HCT116 (cell line): ENCODE data around the gene WWOX. TPM values are rescaled to one million over a fixed set of nuclear protein-coding genes. Genes with fewer than 3 reads are reported as not detected.

Source experiments
- ATAC-seq: fragments of 200-7000 bp; cut with Tn5 transposase; 2 replicates; pipeline ENCODE4 v1.9.1; 2020; ENCODE audit warnings: mild to moderate bottlenecking, moderate library complexity
- BruUV-seq: library from RNA; stranded (reverse); fragments of 400-500 nt; replicated peaks from 2 replicates; lab custom pipeline; 2021; lab: Mats Ljungman, UMichigan
- CTCF ChIA-PET: fragments of 300-600 bp; sonication (Branson Sonifier 250); formaldehyde crosslinking; loops from one replicate; lab custom pipeline; 2021; ENCODE audit warnings: antibody characterized with exemption; lab: Charles Lee
- POLR2A ChIA-PET: fragments of 300-600, 350-600 bp; sonication (Branson Sonifier 250); formaldehyde crosslinking; loops from one replicate; lab custom pipeline; 2021; ENCODE audit warnings: antibody characterized with exemption; lab: Charles Lee
- RAD21 ChIA-PET, 2 experiments: fragments of 300-600 bp; sonication (Branson Sonifier 250); formaldehyde crosslinking; loops; one replicate each; lab custom pipeline; 2023; ENCODE audit warnings: low total read pairs in 2 of 2; ENCODE audit not compliant: uncharacterized antibody in 2 of 2, unreplicated experiment in 2 of 2, low non-redundant PET in 1 of 2; lab: Charles Lee
- DNase-seq: peaks from one replicate; pipeline ENCODE4 v3.0.0-alpha.2; 2010; ENCODE audit warnings: low read depth, low spot score
- H2AFZ ChIP-seq: fragments of 200-600 bp; shearing (Covaris generic), sonication (generic); 2 replicates; pipeline ENCODE4 v1.6.1; 2017; ENCODE audit warnings: low read depth, mixed run types, mixed read lengths, antibody characterized with exemption, low read length; ENCODE audit not compliant: poor library complexity, severe bottlenecking
- H3K27ac ChIP-seq: 2 replicates; pipeline ENCODE4 v1.5.1; 2012; ENCODE audit warnings: low read depth, low read length
- H3K27me3 ChIP-seq: fragments of 200-600 bp; sonication (generic); 2 replicates; pipeline ENCODE4 v1.6.1; 2016; ENCODE audit warnings: mixed run types, low read length, mixed read lengths; ENCODE audit not compliant: insufficient read depth
- H3K36me3 ChIP-seq, 2 experiments: fragments of 200-500 bp in 1 of 2; fragments of 200-600 bp in 1 of 2; sonication (Bioruptor generic) in 1 of 2; sonication (generic) in 1 of 2; 2 replicates each; pipeline versions ENCODE4 v1.5.1 to v1.6.1; 2014 to 2016; ENCODE audit warnings: low read length in 2 of 2, inconsistent platforms in 1 of 2, mixed read lengths in 1 of 2, mixed run types in 1 of 2; ENCODE audit not compliant: insufficient read depth in 2 of 2, control insufficient read depth in 1 of 2
- H3K4me1 ChIP-seq, 2 experiments: fragments of 200-600 bp in 1 of 2; sonication (generic) in 1 of 2; 2 replicates each; pipeline versions ENCODE4 v1.5.1 to v1.6.1; 2012 to 2017; ENCODE audit warnings: low read length in 2 of 2, inconsistent platforms in 1 of 2, mild to moderate bottlenecking in 1 of 2, mixed read lengths in 1 of 2, mixed run types in 1 of 2, moderate library complexity in 1 of 2; ENCODE audit not compliant: insufficient read depth in 2 of 2, control insufficient read depth in 1 of 2
- H3K4me2 ChIP-seq: fragments of 200-600 bp; sonication (generic); 2 replicates; pipeline ENCODE4 v1.6.1; 2017; ENCODE audit warnings: mixed run types, low read length, mixed read lengths
- H3K4me3 ChIP-seq, 2 experiments: fragments of 200-600 bp in 1 of 2; sonication (generic) in 1 of 2; replicated peaks in 1 of 2; 2 replicates each; pipeline ENCODE4 v1.5.1; 2011 to 2016; ENCODE audit warnings: low read length in 2 of 2, control low read depth in 1 of 2, low read depth in 1 of 2, mild to moderate bottlenecking in 1 of 2, mixed read lengths in 1 of 2, mixed run types in 1 of 2
- H3K79me2 ChIP-seq: fragments of 200-600 bp; sonication (generic); 2 replicates; pipeline ENCODE4 v1.6.1; 2017; ENCODE audit warnings: mild to moderate bottlenecking, mixed run types, low read length, moderate library complexity, mixed read lengths; ENCODE audit not compliant: insufficient read depth
- H3K9ac ChIP-seq: fragments of 200-600 bp; sonication (generic); 2 replicates; pipeline ENCODE4 v1.6.1; 2016; ENCODE audit warnings: low read length, mixed read lengths
- H3K9me2 ChIP-seq: fragments of 200-600 bp; sonication (generic), shearing (Covaris generic); 2 replicates; pipeline ENCODE4 v1.6.1; 2017; ENCODE audit warnings: mixed run types, mild to moderate bottlenecking, moderate library complexity; ENCODE audit not compliant: insufficient read depth
- H3K9me3 ChIP-seq, 2 experiments: fragments of 200-500 bp in 1 of 2; fragments of 200-600 bp in 1 of 2; sonication (Bioruptor generic) in 1 of 2; sonication (generic) in 1 of 2; 2 replicates each; pipeline ENCODE4 v1.6.1; 2014 to 2017; ENCODE audit warnings: low read length in 2 of 2, mixed read lengths in 2 of 2, inconsistent platforms in 1 of 2, low read depth in 1 of 2, mild to moderate bottlenecking in 1 of 2, mixed run types in 1 of 2, moderate library complexity in 1 of 2; ENCODE audit not compliant: control insufficient read depth in 1 of 2, insufficient read depth in 1 of 2
- H4K20me1 ChIP-seq: fragments of 200-600 bp; sonication (generic), shearing (Covaris generic); 2 replicates; pipeline ENCODE4 v1.6.1; 2017; ENCODE audit warnings: mixed run types, mild to moderate bottlenecking, moderate library complexity; ENCODE audit not compliant: insufficient read depth
- CEBPB ChIP-seq: IDR thresholded peaks from 2 replicates; pipeline ENCODE4 v1.6.1; 2012; ENCODE audit warnings: low read depth
- ELF1 ChIP-seq: IDR thresholded peaks from 2 replicates; pipeline ENCODE4 v1.6.1; 2012; ENCODE audit warnings: low read depth, borderline replicate concordance
- EZH2phosphoT487 ChIP-seq: fragments of 200-600 bp; IDR thresholded peaks from 2 replicates; pipeline ENCODE4 v1.6.1; 2018; ENCODE audit warnings: antibody characterized with exemption, borderline replicate concordance
- JUND ChIP-seq: IDR thresholded peaks from 2 replicates; pipeline ENCODE4 v1.6.1; 2012
- POLR2AphosphoS5 ChIP-seq: IDR thresholded peaks from 2 replicates; pipeline ENCODE4 v1.6.1; 2011; ENCODE audit warnings: mild to moderate bottlenecking, low read depth, low read length, moderate library complexity
- RAD21 ChIP-seq: IDR thresholded peaks from 2 replicates; pipeline ENCODE4 v1.6.1; 2012; ENCODE audit warnings: low read depth, mild to moderate bottlenecking
- TCF7L2 ChIP-seq: IDR thresholded peaks from 2 replicates; pipeline ENCODE4 v1.7.0; 2011; ENCODE audit warnings: borderline replicate concordance, inconsistent platforms; ENCODE audit not compliant: insufficient read depth, insufficient read length; ENCODE audit errors: extremely low read depth
- YY1 ChIP-seq: IDR thresholded peaks from 2 replicates; pipeline ENCODE4 v1.6.1; 2011; ENCODE audit warnings: low read length, low read depth, moderate library complexity, mild to moderate bottlenecking; ENCODE audit not compliant: insufficient replicate concordance; ENCODE audit errors: extremely low read depth
- ZFX ChIP-seq: fragments of 450-650 bp; IDR thresholded peaks from 2 replicates; pipeline ENCODE4 v1.6.1; 2017
- ZNF274 ChIP-seq: fragments of 200-500 bp; sonication (Bioruptor generic); IDR thresholded peaks from 2 replicates; pipeline ENCODE4 v1.6.1; 2014; ENCODE audit warnings: mild to moderate bottlenecking, low read depth, low read length, inconsistent platforms
- intact Hi-C: fragments of 100-400 bp; cut with micrococcal nuclease; formaldehyde crosslinking; loops from 2 replicates; pipeline ENCODE4 v1.10.0; 2022
- total RNA-seq: library from RNA; stranded (reverse); gene quantifications from one replicate; pipeline ENCODE4 v1.2.1, GENCODE V29; 2021; ENCODE audit not compliant: unreplicated experiment
- TF ChIP-seq, protein P1 (sequence below): IDR thresholded peaks from 2 replicates; pipeline ENCODE4 v1.6.1; 2011; ENCODE audit warnings: mild to moderate bottlenecking, low read length, moderate library complexity; ENCODE audit not compliant: insufficient replicate concordance; ENCODE audit errors: extremely low read depth

Gene WWOX
- total RNA-seq, 1 experiment from 2014 or later: 13.7 TPM

DNA sequence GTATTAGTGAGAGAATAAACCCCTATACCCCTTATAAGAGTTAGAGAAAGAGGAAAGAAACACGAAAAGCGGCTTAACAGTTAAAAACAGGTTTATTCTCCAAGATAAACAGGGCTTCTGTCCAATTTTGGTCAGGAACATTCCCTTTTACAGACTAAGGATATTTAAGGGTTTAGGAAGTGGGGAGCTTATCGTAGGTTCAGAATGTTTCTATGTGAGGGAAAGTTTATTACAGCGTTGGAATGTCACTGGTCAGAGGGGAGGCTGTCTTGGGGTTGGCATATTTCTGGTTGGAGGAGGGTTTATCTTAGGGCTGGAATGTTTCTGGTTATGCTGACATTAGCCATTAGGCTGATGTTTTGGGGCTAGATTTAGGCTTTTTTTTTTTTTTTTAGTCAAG is 34.1 kb upstream of the WWOX start:
- RAD21 ChIA-PET: no interaction called here

DNA sequence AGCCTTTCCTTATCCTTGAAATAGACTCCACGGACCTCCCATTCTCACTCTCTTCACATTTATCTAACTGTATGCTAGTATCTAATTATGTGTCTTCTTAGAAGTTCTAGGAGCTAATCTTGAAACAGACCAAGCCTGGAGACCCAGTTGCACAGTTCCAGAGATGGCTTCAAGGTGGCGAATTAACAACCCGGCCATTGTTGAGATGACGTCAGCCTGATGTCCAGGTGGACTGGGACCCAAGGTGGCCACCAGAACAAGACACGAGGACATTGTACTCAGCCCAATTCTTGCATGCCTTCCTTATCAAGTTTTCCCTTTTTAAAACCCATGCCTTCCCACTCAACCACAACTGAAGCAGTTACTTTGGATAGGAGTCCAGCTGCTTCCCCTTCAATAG is 29.5 kb upstream of the WWOX start:
- TF ChIP-seq TCF7L2 (no peak), RAD21 (no peak), ELF1 (no peak), ZNF274 (no peak), EZH2phosphoT487 (no peak), ZFX (no peak), POLR2AphosphoS5 (no peak), YY1 (no peak), CEBPB (no peak)
- TF ChIP-seq, protein P1, sequence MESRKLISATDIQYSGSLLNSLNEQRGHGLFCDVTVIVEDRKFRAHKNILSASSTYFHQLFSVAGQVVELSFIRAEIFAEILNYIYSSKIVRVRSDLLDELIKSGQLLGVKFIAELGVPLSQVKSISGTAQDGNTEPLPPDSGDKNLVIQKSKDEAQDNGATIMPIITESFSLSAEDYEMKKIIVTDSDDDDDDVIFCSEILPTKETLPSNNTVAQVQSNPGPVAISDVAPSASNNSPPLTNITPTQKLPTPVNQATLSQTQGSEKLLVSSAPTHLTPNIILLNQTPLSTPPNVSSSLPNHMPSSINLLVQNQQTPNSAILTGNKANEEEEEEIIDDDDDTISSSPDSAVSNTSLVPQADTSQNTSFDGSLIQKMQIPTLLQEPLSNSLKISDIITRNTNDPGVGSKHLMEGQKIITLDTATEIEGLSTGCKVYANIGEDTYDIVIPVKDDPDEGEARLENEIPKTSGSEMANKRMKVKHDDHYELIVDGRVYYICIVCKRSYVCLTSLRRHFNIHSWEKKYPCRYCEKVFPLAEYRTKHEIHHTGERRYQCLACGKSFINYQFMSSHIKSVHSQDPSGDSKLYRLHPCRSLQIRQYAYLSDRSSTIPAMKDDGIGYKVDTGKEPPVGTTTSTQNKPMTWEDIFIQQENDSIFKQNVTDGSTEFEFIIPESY: no peak
- H3K27ac ChIP-seq: no peak overlapping the region
- POLR2A ChIA-PET: no interaction called here
- BruUV-seq: no TSS peak
- H3K4me2 ChIP-seq: no peak overlapping the region
- H3K9ac ChIP-seq: no peak overlapping the region
- H3K36me3 ChIP-seq: no peaks in the 10 kb centered on the region
- RAD21 ChIA-PET: no interaction called here
- intact Hi-C loops: no loop called here
- DNase-seq: no peak
- no peak overlapping the region for H2AFZ ChIP-seq
- no peak for ATAC-seq
- H4K20me1 ChIP-seq: no peaks in the 10 kb centered on the region
- no peaks in the 10 kb centered on the region for H3K9me2 ChIP-seq
- no peaks in the 10 kb centered on the region for H3K4me1 ChIP-seq
- no peak overlapping the region for H3K4me3 ChIP-seq
- peaks cover 16% of the 10 kb centered on the region; the same call in 1 of the 2 replicates for H3K27me3 ChIP-seq
- CTCF ChIA-PET: no interaction called here
- no peaks in the 10 kb centered on the region for H3K9me3 ChIP-seq
- H3K79me2 ChIP-seq: no peaks in the 10 kb centered on the region

More for the DNA sequence above, 34.1 kb upstream of the WWOX start:
- no peaks in the 10 kb centered on the region for H3K36me3 ChIP-seq
- DNase-seq (no peak), ATAC-seq (no peak)
- H3K9ac ChIP-seq: no peak overlapping the region
- no peaks in the 10 kb centered on the region for H4K20me1 ChIP-seq
- intact Hi-C loops: no loop called here
- POLR2A ChIA-PET: no interaction called here
- no peak overlapping the region for H3K4me3 ChIP-seq
- no peaks in the 10 kb centered on the region for H3K9me3 ChIP-seq
- BruUV-seq: no TSS peak
- no peaks in the 10 kb centered on the region for H3K9me2 ChIP-seq
- H3K4me1 ChIP-seq: no peaks in the 10 kb centered on the region
- TF ChIP-seq, protein P1: no peak
- TF ChIP-seq EZH2phosphoT487 (no peak), JUND (no peak)
- H2AFZ ChIP-seq: no peak overlapping the region
- peaks cover 38% of the 10 kb centered on the region for H3K27me3 ChIP-seq
- no peaks in the 10 kb centered on the region for H3K79me2 ChIP-seq
- no peak overlapping the region for H3K27ac ChIP-seq
- CTCF ChIA-PET: no interaction called here
- H3K4me2 ChIP-seq: no peak overlapping the region
